HEK293 (cell line): ENCODE data around the gene CFAP70.

ENCODE experiments used
- CTCF ChIA-PET: fragments of 350-600 bp; formaldehyde crosslinking; extraction: SDS; loops from one replicate; lab custom pipeline; 2021; ENCODE audit warnings: antibody characterized with exemption; lab: Yijun Ruan, JAX
- POLR2A ChIA-PET: fragments of 300-600 bp; formaldehyde crosslinking; extraction: SDS; loops from one replicate; lab custom pipeline; 2020; ENCODE audit warnings: antibody characterized with exemption, inconsistent platforms; lab: Yijun Ruan, JAX
- H3K27ac ChIP-seq: fragments of 200-500 bp; sonication (Bioruptor generic); 2 replicates; pipeline ENCODE4 v1.5.1; 2014; ENCODE audit warnings: low read depth, low read length, control low read depth, inconsistent platforms; ENCODE audit errors: extremely low read depth
- H3K36me3 ChIP-seq, 2 experiments: fragments of 200-500 bp in 1 of 2; sonication (Bioruptor generic) in 1 of 2; 1 replicate in 1 of 2; 2 replicates in 1 of 2; pipeline ENCODE4 v1.5.1; 2014 to 2017; ENCODE audit warnings: inconsistent platforms in 2 of 2, low read length in 2 of 2; ENCODE audit not compliant: control insufficient read depth in 2 of 2, insufficient read depth in 1 of 2
- H3K4me1 ChIP-seq: fragments of 200-500 bp; sonication (Bioruptor generic); 2 replicates; pipeline ENCODE4 v1.5.1; 2014; ENCODE audit warnings: mild to moderate bottlenecking, low read length, inconsistent platforms; ENCODE audit not compliant: control insufficient read depth, insufficient read depth
- H3K4me3 ChIP-seq: 2 replicates; pipeline ENCODE4 v1.5.1; 2011; ENCODE audit warnings: low read depth, mild to moderate bottlenecking, control low read depth, low read length, moderate library complexity
- H3K9me3 ChIP-seq: fragments of 200-500 bp; sonication (Bioruptor generic); 2 replicates; pipeline ENCODE4 v1.5.1; 2014; ENCODE audit warnings: low read depth, low read length, inconsistent platforms; ENCODE audit not compliant: control insufficient read depth, insufficient read depth
- GFI1B ChIP-seq: fragments of 450-650 bp; formaldehyde crosslinking; IDR thresholded peaks from 2 replicates; pipeline ENCODE4 v1.5.1; 2016; ENCODE audit warnings: missing biosample characterization, missing genetic modification characterization
- HOXC10 ChIP-seq: sonication (generic); formaldehyde crosslinking; IDR thresholded peaks from 2 replicates; pipeline ENCODE4 v1.8.1; 2023; ENCODE audit warnings: mild to moderate bottlenecking, missing genetic modification reagents
- HOXD13 ChIP-seq: sonication (generic); formaldehyde crosslinking; IDR thresholded peaks from 2 replicates; pipeline ENCODE4 v1.8.0; 2022; ENCODE audit warnings: missing genetic modification reagents, borderline replicate concordance
- KLF1 ChIP-seq: fragments of 450-650 bp; formaldehyde crosslinking; IDR thresholded peaks from 2 replicates; pipeline ENCODE4 v1.5.1; 2016; ENCODE audit warnings: missing biosample characterization, missing genetic modification characterization
- RBAK ChIP-seq: fragments of 450-650 bp; formaldehyde crosslinking; IDR thresholded peaks from 2 replicates; pipeline ENCODE4 v1.5.1; 2016; ENCODE audit warnings: missing biosample characterization, missing genetic modification characterization
- TCF7L2 ChIP-seq: IDR thresholded peaks from 2 replicates; pipeline ENCODE4 v1.6.1; 2011; ENCODE audit warnings: low read depth, mild to moderate bottlenecking, inconsistent platforms, low read length, moderate library complexity, borderline replicate concordance
- YY2 ChIP-seq: fragments of 450-650 bp; formaldehyde crosslinking; IDR thresholded peaks from 2 replicates; pipeline ENCODE4 v1.5.1; 2016; ENCODE audit warnings: missing biosample characterization, missing genetic modification characterization
- ZBTB17 ChIP-seq: fragments of 450-650 bp; formaldehyde crosslinking; IDR thresholded peaks from 2 replicates; pipeline ENCODE4 v1.5.1; 2016; ENCODE audit warnings: missing biosample characterization, missing genetic modification characterization
- ZBTB44 ChIP-seq: fragments of 450-650 bp; IDR thresholded peaks from 2 replicates; pipeline ENCODE4 v1.5.1; 2018; ENCODE audit warnings: missing biosample characterization, mild to moderate bottlenecking, missing genetic modification characterization
- ZBTB48 ChIP-seq: fragments of 450-650 bp; formaldehyde crosslinking; IDR thresholded peaks from 2 replicates; pipeline ENCODE4 v1.5.1; 2016; ENCODE audit warnings: missing biosample characterization, missing genetic modification characterization
- ZFHX2 ChIP-seq: fragments of 450-650 bp; formaldehyde crosslinking; conservative IDR thresholded peaks from 2 replicates; pipeline ENCODE4 v1.5.1; 2016; ENCODE audit warnings: missing biosample characterization, missing genetic modification characterization
- ZIC2 ChIP-seq: fragments of 450-650 bp; formaldehyde crosslinking; IDR thresholded peaks from 2 replicates; pipeline ENCODE4 v1.5.1; 2016; ENCODE audit warnings: missing biosample characterization, missing genetic modification characterization
- ZNF155 ChIP-seq: fragments of 450-650 bp; formaldehyde crosslinking; IDR thresholded peaks from 2 replicates; pipeline ENCODE4 v1.5.1; 2016; ENCODE audit warnings: missing biosample characterization, missing genetic modification characterization
- ZNF239 ChIP-seq: fragments of 450-650 bp; formaldehyde crosslinking; IDR thresholded peaks from 2 replicates; pipeline ENCODE4 v1.5.1; 2016; ENCODE audit warnings: missing biosample characterization, missing genetic modification characterization
- ZNF416 ChIP-seq: fragments of 450-650 bp; formaldehyde crosslinking; IDR thresholded peaks from 2 replicates; pipeline ENCODE4 v1.5.1; 2016; ENCODE audit warnings: missing biosample characterization, missing genetic modification characterization
- ZNF529 ChIP-seq: fragments of 450-650 bp; formaldehyde crosslinking; IDR thresholded peaks from 2 replicates; pipeline ENCODE4 v1.5.1; 2017; ENCODE audit warnings: missing genetic modification characterization, missing biosample characterization; ENCODE audit not compliant: insufficient replicate concordance
- ZNF548 ChIP-seq: fragments of 450-650 bp; formaldehyde crosslinking; IDR thresholded peaks from 2 replicates; pipeline ENCODE4 v1.5.1; 2016; ENCODE audit warnings: missing biosample characterization, missing genetic modification characterization
- ZNF561 ChIP-seq: fragments of 450-650 bp; IDR thresholded peaks from 2 replicates; pipeline ENCODE4 v1.5.1; 2018; ENCODE audit warnings: missing biosample characterization, missing genetic modification characterization, borderline replicate concordance
- ZNF585B ChIP-seq: fragments of 450-650 bp; formaldehyde crosslinking; IDR thresholded peaks from 2 replicates; pipeline ENCODE4 v1.5.1; 2016; ENCODE audit warnings: missing biosample characterization, missing genetic modification characterization
- ZNF639 ChIP-seq: fragments of 450-650 bp; formaldehyde crosslinking; IDR thresholded peaks from 2 replicates; pipeline ENCODE4 v1.5.1; 2016; ENCODE audit warnings: missing biosample characterization, missing genetic modification characterization
- ZNF701 ChIP-seq: fragments of 450-650 bp; formaldehyde crosslinking; IDR thresholded peaks from 2 replicates; pipeline ENCODE4 v1.5.1; 2016; ENCODE audit warnings: missing biosample characterization, missing genetic modification characterization
- ZNF76 ChIP-seq: fragments of 450-650 bp; formaldehyde crosslinking; IDR thresholded peaks from 2 replicates; pipeline ENCODE4; 2016; ENCODE audit warnings: low read depth, missing biosample characterization, missing genetic modification characterization, borderline replicate concordance
- ZNF768 ChIP-seq: fragments of 450-650 bp; formaldehyde crosslinking; IDR thresholded peaks from 2 replicates; pipeline ENCODE4 v1.5.1; 2018; ENCODE audit warnings: missing biosample characterization, mild to moderate bottlenecking, missing genetic modification characterization
- TF ChIP-seq, protein P1 (sequence below): fragments of 450-650 bp; formaldehyde crosslinking; IDR thresholded peaks from 2 replicates; pipeline ENCODE4 v1.5.1; 2016; ENCODE audit warnings: missing biosample characterization, missing genetic modification characterization

The CFAP70 gene

GRCh38 chr10:73209705-73210104 is 149.0 kb downstream of the CFAP70 start:
- no peak for TF ChIP-seq GFI1B (tag by site-specific recombination)
- no peak for TF ChIP-seq ZNF639 (tag by site-specific recombination)
- TF ChIP-seq, protein P1, sequence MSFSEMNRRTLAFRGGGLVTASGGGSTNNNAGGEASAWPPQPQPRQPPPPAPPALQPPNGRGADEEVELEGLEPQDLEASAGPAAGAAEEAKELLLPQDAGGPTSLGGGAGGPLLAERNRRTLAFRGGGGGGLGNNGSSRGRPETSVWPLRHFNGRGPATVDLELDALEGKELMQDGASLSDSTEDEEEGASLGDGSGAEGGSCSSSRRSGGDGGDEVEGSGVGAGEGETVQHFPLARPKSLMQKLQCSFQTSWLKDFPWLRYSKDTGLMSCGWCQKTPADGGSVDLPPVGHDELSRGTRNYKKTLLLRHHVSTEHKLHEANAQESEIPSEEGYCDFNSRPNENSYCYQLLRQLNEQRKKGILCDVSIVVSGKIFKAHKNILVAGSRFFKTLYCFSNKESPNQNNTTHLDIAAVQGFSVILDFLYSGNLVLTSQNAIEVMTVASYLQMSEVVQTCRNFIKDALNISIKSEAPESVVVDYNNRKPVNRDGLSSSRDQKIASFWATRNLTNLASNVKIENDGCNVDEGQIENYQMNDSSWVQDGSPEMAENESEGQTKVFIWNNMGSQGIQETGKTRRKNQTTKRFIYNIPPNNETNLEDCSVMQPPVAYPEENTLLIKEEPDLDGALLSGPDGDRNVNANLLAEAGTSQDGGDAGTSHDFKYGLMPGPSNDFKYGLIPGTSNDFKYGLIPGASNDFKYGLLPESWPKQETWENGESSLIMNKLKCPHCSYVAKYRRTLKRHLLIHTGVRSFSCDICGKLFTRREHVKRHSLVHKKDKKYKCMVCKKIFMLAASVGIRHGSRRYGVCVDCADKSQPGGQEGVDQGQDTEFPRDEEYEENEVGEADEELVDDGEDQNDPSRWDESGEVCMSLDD: no peak
- TF ChIP-seq ZIC2 (tag by site-specific recombination): no peak
- no peak for TF ChIP-seq TCF7L2
- no peak for TF ChIP-seq ZNF548 (tag by site-specific recombination)
- TF ChIP-seq ZBTB17 (tag by site-specific recombination): no peak
- TF ChIP-seq YY2 (tag by site-specific recombination): no peak
- no peak for TF ChIP-seq ZNF155 (tag by site-specific recombination)
- no peak for TF ChIP-seq ZBTB44 (tag by site-specific recombination)
- no peak for TF ChIP-seq ZNF416
- TF ChIP-seq ZNF701 (tag by site-specific recombination): no peak
- TF ChIP-seq ZNF561: no peak
- no peak for TF ChIP-seq RBAK (tag by site-specific recombination)
- no peak for TF ChIP-seq ZNF768 (tag by site-specific recombination)
- TF ChIP-seq KLF1 (tag by site-specific recombination): no peak
- TF ChIP-seq HOXD13: no peak
- no peak for TF ChIP-seq ZBTB48 (tag by site-specific recombination)
- ChIA-PET CTCF (interaction anchor here (1.3 kb wide), 1 partner anchor 9 kb away, joined by 3 read pairs; no protein-coding TSS in a partner anchor), POLR2A (no interaction called here)
- Histone ChIP-seq H3K27ac (no peak overlapping the region), H3K4me3 (no peak overlapping the region), H3K9me3 (no peaks in the 10 kb centered on the region), H3K4me1 (no peaks in the 10 kb centered on the region), H3K36me3 (peaks cover 0 to 26% of the 10 kb centered on the region in 2 experiments; a peak in 1 of 3 replicates)

GRCh38 chr10:73207883-73208282 is 150.8 kb downstream of the CFAP70 start:
- no peak for TF ChIP-seq HOXC10 (CRISPR knock-in tag)
- ChIA-PET CTCF (no interaction called here), POLR2A (interaction anchor here (1.1 kb wide), 1 partner anchor 39 kb away, joined by 3 read pairs; the partner anchor contains the start of gene DNAJC9)
- no peaks in the 10 kb centered on the region for H3K9me3 ChIP-seq
- H3K27ac ChIP-seq: no peak overlapping the region
- H3K36me3 ChIP-seq: peaks cover 0 to 29% of the 10 kb centered on the region in 2 experiments; a peak in 1 of 3 replicates
- H3K4me1 ChIP-seq: no peaks in the 10 kb centered on the region
- H3K4me3 ChIP-seq: no peak overlapping the region

- ChIA-PET POLR2A (no interaction called here), CTCF (interaction anchor here (0.6 kb wide), 1 partner anchor 1163 kb away, joined by 3 read pairs; no protein-coding TSS in a partner anchor)
- H3K4me1 ChIP-seq: no peaks in the 10 kb centered on the region
- no peaks in the 10 kb centered on the region for H3K9me3 ChIP-seq
- TF ChIP-seq ZNF239 (tag by site-specific recombination) (no peak), ZNF529 (tag by site-specific recombination) (no peak), ZNF76 (tag by site-specific recombination) (no peak), ZNF155 (tag by site-specific recombination) (no peak), ZNF585B (tag by site-specific recombination) (peak; percentile 99), ZFHX2 (tag by site-specific recombination) (no peak)
- peaks cover 0 to 30% of the 10 kb centered on the region in 2 experiments; a peak in 1 of 3 replicates for H3K36me3 ChIP-seq
- no peak overlapping the region for H3K4me3 ChIP-seq
- no peak overlapping the region for H3K27ac ChIP-seq
Measured at GRCh38 chr10:73206385-73206784, 152.3 kb downstream of the CFAP70 start.
